Endothelial cell (in vitro differentiated cells): ENCODE measurements around the gene SELENOO. TPM values are rescaled to one million over a fixed set of nuclear protein-coding genes. Genes with fewer than 3 reads are reported as not detected.

ENCODE experiments used
- DNase-seq: peaks from one replicate; pipeline ENCODE4 v3.0.0; 2021; ENCODE audit warnings: low spot score
- H3K27ac Mint-ChIP-seq: one replicate; pipeline ENCODE4 v1.8.0; 2021; ENCODE audit warnings: mixed read lengths, inconsistent platforms; ENCODE audit not compliant: unreplicated experiment
- H3K27me3 Mint-ChIP-seq: one replicate; pipeline ENCODE4 v1.8.0; 2021; ENCODE audit warnings: mild to moderate bottlenecking, moderate library complexity, mixed read lengths, inconsistent platforms; ENCODE audit not compliant: unreplicated experiment
- H3K36me3 Mint-ChIP-seq: one replicate; pipeline ENCODE4 v1.8.0; 2021; ENCODE audit warnings: mild to moderate bottlenecking, low read depth, mixed read lengths, inconsistent platforms; ENCODE audit not compliant: unreplicated experiment
- H3K4me1 Mint-ChIP-seq: one replicate; pipeline ENCODE4 v1.8.0; 2021; ENCODE audit warnings: mild to moderate bottlenecking, mixed read lengths, inconsistent platforms; ENCODE audit not compliant: unreplicated experiment
- H3K4me3 Mint-ChIP-seq: one replicate; pipeline ENCODE4 v1.8.0; 2021; ENCODE audit warnings: mild to moderate bottlenecking, mixed read lengths, inconsistent platforms; ENCODE audit not compliant: unreplicated experiment
- H3K9me3 Mint-ChIP-seq: one replicate; pipeline ENCODE4 v1.8.0; 2021; ENCODE audit warnings: mixed read lengths, inconsistent platforms; ENCODE audit not compliant: unreplicated experiment
- total RNA-seq: library from RNA; stranded (reverse); fragmentation: NEBNext Ultra II Directional; extraction: Animal tissue kit (Norgen Biotek cat#: 25700); gene quantifications from one replicate; pipeline ENCODE4 v1.2.1, GENCODE V29; 2021; ENCODE audit not compliant: unreplicated experiment
- TF ChIP-seq, protein P1 (sequence below): fragments of 200-600 bp; sonication (generic); IDR thresholded peaks from one replicate; pipeline ENCODE4 v1.5.0; 2021; ENCODE audit warnings: antibody characterized with exemption; ENCODE audit not compliant: unreplicated experiment

SELENOO gene
- total RNA-seq, 1 donor from 2014 or later = 18.7 TPM

DNA sequence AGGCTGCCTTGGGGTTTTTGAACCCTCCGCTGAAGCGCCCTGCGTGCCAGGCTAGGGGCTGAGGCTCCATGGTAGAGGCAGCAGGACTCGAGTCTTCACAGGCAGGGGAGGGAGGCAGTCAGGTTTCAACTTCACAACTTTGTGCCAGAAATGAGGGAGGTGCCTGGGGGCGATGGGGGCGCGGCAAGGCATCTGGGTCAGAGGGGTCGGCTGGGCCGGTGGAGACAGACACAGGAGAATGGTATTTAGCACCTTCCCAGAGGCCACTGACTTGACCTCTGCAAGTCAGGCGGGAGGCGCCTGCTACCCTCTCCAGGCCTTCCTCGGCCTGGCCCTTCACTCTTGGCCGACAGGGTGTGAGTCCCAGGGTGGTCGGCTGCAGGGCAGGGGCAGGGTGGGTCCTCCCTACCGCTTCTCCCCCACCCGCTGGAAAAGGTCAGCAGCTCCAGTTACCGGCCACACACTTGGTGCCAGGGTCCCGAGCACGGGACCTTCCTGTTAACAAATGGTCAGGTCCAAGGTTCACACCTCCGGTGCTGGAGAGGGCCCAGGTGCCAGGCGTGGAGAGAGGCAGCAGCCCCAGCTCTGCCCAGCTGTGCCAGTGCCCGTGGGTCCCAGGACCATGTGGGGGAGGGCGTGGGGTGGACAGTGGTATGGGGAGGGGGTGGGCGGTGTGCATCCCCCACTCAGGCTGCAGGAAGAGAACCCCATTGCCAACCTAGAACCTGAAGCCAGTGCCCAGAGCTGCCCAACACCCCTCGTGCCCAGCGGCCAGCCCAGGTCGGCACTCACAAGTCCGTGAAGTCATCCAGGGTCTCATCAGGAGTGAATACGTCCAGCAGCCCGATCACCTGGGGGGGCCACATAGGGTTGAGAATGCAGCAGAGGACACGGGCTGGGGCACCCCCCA, 56.9 kb downstream of the SELENOO start:
- H3K27me3 Mint-ChIP-seq = peaks cover 9% of the 10 kb centered on the region
- no peak overlapping the region for H3K4me3 Mint-ChIP-seq
- no peak for DNase-seq
- TF ChIP-seq, protein P1, sequence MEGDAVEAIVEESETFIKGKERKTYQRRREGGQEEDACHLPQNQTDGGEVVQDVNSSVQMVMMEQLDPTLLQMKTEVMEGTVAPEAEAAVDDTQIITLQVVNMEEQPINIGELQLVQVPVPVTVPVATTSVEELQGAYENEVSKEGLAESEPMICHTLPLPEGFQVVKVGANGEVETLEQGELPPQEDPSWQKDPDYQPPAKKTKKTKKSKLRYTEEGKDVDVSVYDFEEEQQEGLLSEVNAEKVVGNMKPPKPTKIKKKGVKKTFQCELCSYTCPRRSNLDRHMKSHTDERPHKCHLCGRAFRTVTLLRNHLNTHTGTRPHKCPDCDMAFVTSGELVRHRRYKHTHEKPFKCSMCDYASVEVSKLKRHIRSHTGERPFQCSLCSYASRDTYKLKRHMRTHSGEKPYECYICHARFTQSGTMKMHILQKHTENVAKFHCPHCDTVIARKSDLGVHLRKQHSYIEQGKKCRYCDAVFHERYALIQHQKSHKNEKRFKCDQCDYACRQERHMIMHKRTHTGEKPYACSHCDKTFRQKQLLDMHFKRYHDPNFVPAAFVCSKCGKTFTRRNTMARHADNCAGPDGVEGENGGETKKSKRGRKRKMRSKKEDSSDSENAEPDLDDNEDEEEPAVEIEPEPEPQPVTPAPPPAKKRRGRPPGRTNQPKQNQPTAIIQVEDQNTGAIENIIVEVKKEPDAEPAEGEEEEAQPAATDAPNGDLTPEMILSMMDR = no peak
- H3K36me3 Mint-ChIP-seq = no peaks in the 10 kb centered on the region
- H3K9me3 Mint-ChIP-seq = no peaks in the 10 kb centered on the region
- H3K27ac Mint-ChIP-seq = no peak overlapping the region
- no peaks in the 10 kb centered on the region for H3K4me1 Mint-ChIP-seq

DNA sequence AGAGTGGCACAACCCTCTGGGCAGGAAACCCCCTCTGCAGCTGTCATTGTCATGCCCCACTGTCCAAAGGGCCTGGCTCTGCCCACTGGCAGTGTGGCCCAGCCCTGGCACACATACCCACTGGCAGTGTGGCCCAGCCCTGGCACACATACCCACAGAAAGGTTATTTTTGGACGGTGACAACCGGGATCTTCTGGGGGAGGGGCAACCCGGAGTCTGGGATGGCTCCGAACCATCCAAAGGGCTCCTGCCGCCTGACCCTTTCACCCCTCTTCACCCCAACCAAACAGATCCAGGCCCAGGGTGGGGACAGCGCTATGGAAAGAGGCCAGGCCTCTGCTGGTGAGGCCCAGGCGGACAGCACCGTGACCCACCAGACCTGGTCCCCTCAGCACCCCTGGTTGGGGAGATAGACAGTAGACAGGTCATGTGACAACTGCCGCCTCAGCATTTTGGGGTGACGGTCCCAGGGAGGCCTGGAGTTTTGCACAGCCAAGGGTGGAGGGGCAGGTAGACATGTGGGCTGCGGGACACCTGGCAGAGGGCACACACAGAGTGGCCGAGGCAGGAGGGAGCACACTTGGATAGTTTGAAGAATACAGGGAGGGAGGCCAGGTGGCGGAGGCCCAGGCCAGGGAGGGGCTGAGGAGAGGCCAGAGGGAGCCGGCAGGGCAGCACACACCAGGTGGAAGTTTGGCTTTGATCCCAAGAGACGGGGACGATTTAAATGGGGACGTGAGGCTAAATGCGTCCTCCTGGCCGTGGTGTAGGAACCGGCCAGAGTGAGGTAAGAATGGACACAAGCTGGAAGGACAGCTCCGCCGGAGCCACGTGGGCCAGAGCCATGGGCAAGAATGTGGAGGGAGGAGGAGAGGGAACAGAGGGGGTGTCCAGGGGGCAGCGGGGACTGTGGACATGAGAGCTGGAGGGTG, 57.8 kb downstream of the SELENOO start:
- TF ChIP-seq, protein P1 = no peak
- Mint-ChIP-seq H3K27me3 (peaks cover 9% of the 10 kb centered on the region), H3K9me3 (no peaks in the 10 kb centered on the region), H3K27ac (no peak overlapping the region), H3K36me3 (no peaks in the 10 kb centered on the region), H3K4me1 (no peaks in the 10 kb centered on the region), H3K4me3 (no peak overlapping the region)
- DNase-seq = no peak

DNA sequence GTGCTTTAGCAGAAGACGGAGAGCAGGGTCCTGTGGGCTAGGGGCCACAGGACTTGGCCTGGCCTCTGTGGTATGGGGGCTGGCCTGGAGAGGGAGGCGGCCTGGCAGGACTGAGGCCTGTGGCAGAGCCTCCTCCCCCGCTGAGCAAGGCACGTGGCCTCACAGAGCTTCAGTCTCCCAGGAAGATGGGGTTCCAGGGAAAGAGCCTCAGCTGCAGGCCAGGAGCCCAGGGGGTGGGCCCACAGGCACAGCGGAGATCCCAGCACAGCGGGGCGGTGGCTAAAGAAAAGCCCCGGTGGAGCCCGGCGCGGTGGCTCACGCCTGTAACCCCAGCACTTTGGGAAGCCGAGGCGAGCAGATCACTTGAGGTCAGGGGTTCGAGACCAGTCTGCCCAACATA, 58.5 kb downstream of the SELENOO start:
- no peak for DNase-seq
- no peak overlapping the region for H3K27ac Mint-ChIP-seq
- H3K9me3 Mint-ChIP-seq = no peaks in the 10 kb centered on the region
- H3K27me3 Mint-ChIP-seq = peaks cover 9% of the 10 kb centered on the region
- TF ChIP-seq, protein P1 = no peak
- H3K4me3 Mint-ChIP-seq = no peak overlapping the region
- no peaks in the 10 kb centered on the region for H3K4me1 Mint-ChIP-seq
- H3K36me3 Mint-ChIP-seq = no peaks in the 10 kb centered on the region

DNA sequence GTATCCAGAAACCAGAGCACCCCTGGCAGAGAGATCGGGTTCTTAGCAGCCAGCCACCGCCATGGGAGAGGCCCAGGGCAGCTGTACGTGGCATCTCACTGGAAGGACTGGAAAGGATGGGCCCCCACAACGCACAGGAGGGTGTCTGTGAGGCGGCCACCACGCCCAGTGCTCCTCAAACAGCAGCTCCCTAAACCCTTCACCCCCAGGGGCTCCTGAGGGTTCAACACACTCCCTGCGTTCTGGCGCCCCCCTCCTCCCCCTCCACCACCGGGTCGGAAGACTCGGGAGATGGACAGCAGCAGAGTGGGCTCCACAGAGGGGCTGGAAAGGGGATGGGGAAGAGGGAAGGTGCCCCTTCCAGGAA, 59.6 kb downstream of the SELENOO start:
- H3K9me3 Mint-ChIP-seq = no peaks in the 10 kb centered on the region
- H3K27ac Mint-ChIP-seq = no peak overlapping the region
- TF ChIP-seq, protein P1 = no peak
- H3K36me3 Mint-ChIP-seq = peaks cover 5% of the 10 kb centered on the region
- H3K4me3 Mint-ChIP-seq = peak overlapping the region; percentile 42
- H3K27me3 Mint-ChIP-seq = peaks cover 13% of the 10 kb centered on the region
- peaks cover 4% of the 10 kb centered on the region for H3K4me1 Mint-ChIP-seq
- no peak for DNase-seq
